K562 (cell line): ENCODE data around the gene AGAP3. TPM values are rescaled to one million over a fixed set of nuclear protein-coding genes. Genes with fewer than 3 reads are reported as not detected.

Experiments used
- CBX5 ChIP-seq: IDR thresholded peaks from 2 replicates; pipeline ENCODE4 v1.6.1; 2014; ENCODE audit warnings: low read depth, borderline replicate concordance
- DMBX1 ChIP-seq: fragments of 250-450 bp; sonication (Bioruptor Pico); IDR thresholded peaks from 2 replicates; pipeline ENCODE4 v1.8.0; 2022; ENCODE audit warnings: inconsistent platforms, mild to moderate bottlenecking, moderate library complexity, borderline replicate concordance
- E2F8 ChIP-seq: fragments of 450-650 bp; IDR thresholded peaks from 2 replicates; pipeline ENCODE4 v1.7.1; 2018; ENCODE audit warnings: mild to moderate bottlenecking, low read depth; ENCODE audit not compliant: partially characterized antibody
- GMEB1 ChIP-seq: fragments of 250-450 bp; sonication (Bioruptor Pico); IDR thresholded peaks from 2 replicates; pipeline ENCODE4 v1.4.0; 2020; ENCODE audit warnings: mild to moderate bottlenecking
- HINFP ChIP-seq: fragments of 450-650 bp; conservative IDR thresholded peaks from 2 replicates; pipeline ENCODE4 v1.6.1; 2016; ENCODE audit warnings: missing genetic modification characterization, low read depth, mild to moderate bottlenecking, control low read depth, missing compliant biosample characterization
- MAFG ChIP-seq: fragments of 450-650 bp; conservative IDR thresholded peaks from 2 replicates; pipeline ENCODE4 v1.6.1; 2016; ENCODE audit warnings: missing genetic modification characterization, missing compliant biosample characterization
- MTA3 ChIP-seq: fragments of 450-650 bp; formaldehyde crosslinking; IDR thresholded peaks from 2 replicates; pipeline ENCODE4 v1.6.1; 2017; ENCODE audit warnings: mild to moderate bottlenecking, borderline replicate concordance
- NR2F6 ChIP-seq: fragments of 450-650 bp; formaldehyde crosslinking; IDR thresholded peaks from 2 replicates; pipeline ENCODE4 v1.4.0; 2020; ENCODE audit warnings: mild to moderate bottlenecking
- PHF8 ChIP-seq: fragments of 200-600 bp; sonication (generic); IDR thresholded peaks from 2 replicates; pipeline ENCODE4 v1.6.1; 2012; ENCODE audit warnings: mixed run types, mild to moderate bottlenecking, inconsistent platforms, low read length, moderate library complexity, borderline replicate concordance
- POLR2A ChIP-seq: fragments of 450-650 bp; conservative IDR thresholded peaks from 2 replicates; pipeline ENCODE4 v1.6.1; 2016
- TCF7 ChIP-seq: sonication (generic); IDR thresholded peaks from 2 replicates; pipeline ENCODE4 v1.6.1; 2016; ENCODE audit warnings: antibody characterized with exemption, borderline replicate concordance
- TEAD4 ChIP-seq, 2 experiments: sonication (generic) in 1 of 2; formaldehyde crosslinking in 1 of 2; IDR thresholded peaks; 2 replicates each; pipeline versions ENCODE4 v1.6.1 to v1.8.0; 2012 to 2022; ENCODE audit warnings: borderline replicate concordance in 1 of 2, inconsistent platforms in 1 of 2, low read length in 1 of 2, mild to moderate bottlenecking in 1 of 2, missing genetic modification reagents in 1 of 2
- THRA ChIP-seq: fragments of 450-650 bp; IDR thresholded peaks from 2 replicates; pipeline ENCODE4 v1.6.1; 2017; ENCODE audit warnings: mild to moderate bottlenecking, moderate library complexity
- TRIM24 ChIP-seq, 2 experiments: fragments of 450-650 bp; IDR thresholded peaks; 2 replicates each; pipeline ENCODE4 v1.6.1; 2016
- ZBTB17 ChIP-seq: fragments of 450-650 bp; formaldehyde crosslinking; IDR thresholded peaks from 2 replicates; pipeline ENCODE4 v1.4.0; 2020; ENCODE audit warnings: mild to moderate bottlenecking
- ZNF280B ChIP-seq: fragments of 250-450 bp; sonication (Bioruptor Pico); IDR thresholded peaks from 2 replicates; pipeline ENCODE4 v1.5.1; 2021; ENCODE audit warnings: mild to moderate bottlenecking
- ZNF354B ChIP-seq: fragments of 250-450 bp; sonication (Bioruptor Pico); IDR thresholded peaks from 2 replicates; pipeline ENCODE4 v1.4.0; 2020
- ZNF431 ChIP-seq: sonication (generic); formaldehyde crosslinking; IDR thresholded peaks from 2 replicates; pipeline ENCODE4 v1.8.0; 2022; ENCODE audit warnings: mild to moderate bottlenecking, missing genetic modification reagents
- polyA plus RNA-seq, 8 experiments: library from polyadenylated mRNA; depleted of rRNA in 4 of 8; stranded (reverse) in 5 of 8; unstranded in 3 of 8; fragments of >200 nt; fragmentation: Nextera tagmentation in 2 of 8; fragmentation: Illumina TruSeq in 1 of 8; extraction: Ambion mirVana in 2 of 8; extraction: Trizol in 1 of 8; gene quantifications; 2 replicates each; pipeline versions ENCODE4 v1.2.1 to v1.2.3, GENCODE V29; 2011 to 2014; ENCODE audit warnings: inconsistent platforms in 1 of 8, missing spikeins in 1 of 8
- total RNA-seq, 7 experiments: library from RNA; depleted of rRNA in 6 of 7; stranded (reverse); fragments of >200 nt in 6 of 7; fragmentation: Illumina TruSeq in 2 of 7; extraction: Trizol in 2 of 7; gene quantifications; 2 replicates each; pipeline versions ENCODE4 v1.2.1 to v1.2.3, GENCODE V29; 2011 to 2021; ENCODE audit warnings: low replicate concordance in 1 of 7

AGAP3 gene
- total and polyA plus RNA-seq, 9 of the 15 experiments (the other 6 are each of a cell fraction or from before 2014, with no cell fraction given), result 3.4 to 208 (median 62.2) TPM

- TF ChIP-seq ZNF354B (CRISPR knock-in tag), result no peak
- no peak for TF ChIP-seq ZNF280B (CRISPR knock-in tag)
- no peak for TF ChIP-seq HINFP (tag)
- TF ChIP-seq TCF7, result no peak
- TF ChIP-seq THRA, result no peak
- TF ChIP-seq ZBTB17, result no peak
- TF ChIP-seq E2F8, result no peak
- peak; percentile 66 for TF ChIP-seq POLR2A
- TF ChIP-seq PHF8, result peak; percentile 38; the same call in 1 of the 2 replicates
- TF ChIP-seq MAFG, result no peak
- no peak for TF ChIP-seq GMEB1 (CRISPR knock-in tag)
- no peak for TF ChIP-seq ZNF431 (CRISPR knock-in tag)
- TF ChIP-seq TEAD4 (IDR thresholded peaks at IDR 0.05; ENCODE audit: low read length), result peak; percentile 19
- no peak for TF ChIP-seq TEAD4 (CRISPR knock-in tag; IDR thresholded peaks at IDR 0.05; ENCODE audit: borderline replicate concordance)
- TF ChIP-seq DMBX1, result no peak
- TF ChIP-seq TRIM24 (IDR thresholded peaks at IDR 0.05), result 0 out of 4 replicates have a peak, but pooled peaks have one; percentile 8 to 38
- peak; percentile 25; the same call in 1 of the 2 replicates for TF ChIP-seq MTA3
- no peak for TF ChIP-seq CBX5
- TF ChIP-seq NR2F6, result no peak
Observed at GRCh38 chr7:151082141-151083070, 3.9 kb upstream of the AGAP3 start (continued).
